Choroid plexus epithelial cell (primary cell): ENCODE results near the gene ZG16.
"Not testable (repeated sequence)": the region's sequence is repeated elsewhere in the genome, so short reads cannot be mapped to it uniquely, and the experiment has no call there.

Experiments
- DNase-seq: peaks from one replicate; pipeline ENCODE4 v3.0.0-alpha.2; 2010; ENCODE audit warnings: low read depth
- H3K4me3 ChIP-seq: 2 replicates; pipeline ENCODE4 v1.5.1; 2011; ENCODE audit warnings: low read depth, mild to moderate bottlenecking, control low read depth, low read length, moderate library complexity
- CTCF ChIP-seq: conservative IDR thresholded peaks from 2 replicates; pipeline ENCODE4 v1.5.1; 2011; ENCODE audit warnings: low read depth, mild to moderate bottlenecking, control low read depth, inconsistent platforms, low read length, moderate library complexity

The ZG16 gene

GRCh38 chr16:29791845-29792807 lies 14.1 kb downstream of the ZG16 start:
- DNase-seq, result no peak
- no peak overlapping the region for H3K4me3 ChIP-seq
- no peak for TF ChIP-seq CTCF

- not testable (repeated sequence) for H3K4me3 ChIP-seq, DNase-seq
Observed at GRCh38 chr16:29793153-29793552, 15.1 kb downstream of the ZG16 start.

GRCh38 chr16:29794231-29794710 lies 16.2 kb downstream of the ZG16 start:
- no peak overlapping the region for H3K4me3 ChIP-seq
- TF ChIP-seq CTCF, result no peak
- no peak for DNase-seq

- no peak overlapping the region for H3K4me3 ChIP-seq
- no peak for TF ChIP-seq CTCF
- no peak for DNase-seq
Observed at GRCh38 chr16:29802416-29802935, 24.4 kb downstream of the ZG16 start.

- no peak for TF ChIP-seq CTCF
- no peak for DNase-seq
- H3K4me3 ChIP-seq, result no peak overlapping the region
Observed at GRCh38 chr16:29804020-29804419, 26.0 kb downstream of the ZG16 start.

- peak overlapping the region; percentile 86 for H3K4me3 ChIP-seq
- TF ChIP-seq CTCF, result no peak
- peak; percentile 58 for DNase-seq
Observed at GRCh38 chr16:29804455-29805231, 26.6 kb downstream of the ZG16 start.

GRCh38 chr16:29805232-29806098 lies 27.4 kb downstream of the ZG16 start:
- DNase-seq, result peak; percentile 98
- TF ChIP-seq CTCF, result no peak
- peak overlapping the region; percentile 86 for H3K4me3 ChIP-seq
